ENCODE data around the gene ZC3H11A. TPM values are rescaled to one million over a fixed set of nuclear protein-coding genes. Genes with fewer than 3 reads are reported as not detected.
"Not testable (repeated sequence)": the region's sequence is repeated elsewhere in the genome, so short reads cannot be mapped to it uniquely, and the experiment has no call there.

ZC3H11A gene
- total RNA-seq, 1 donor from 2014 or later, result 109 TPM

- DNase-seq (ENCODE audit: low spot score), result no peak
These were observed 13.5 kb upstream of the ZC3H11A start for GRCh38 chr1:203781962-203782361.

DNA sequence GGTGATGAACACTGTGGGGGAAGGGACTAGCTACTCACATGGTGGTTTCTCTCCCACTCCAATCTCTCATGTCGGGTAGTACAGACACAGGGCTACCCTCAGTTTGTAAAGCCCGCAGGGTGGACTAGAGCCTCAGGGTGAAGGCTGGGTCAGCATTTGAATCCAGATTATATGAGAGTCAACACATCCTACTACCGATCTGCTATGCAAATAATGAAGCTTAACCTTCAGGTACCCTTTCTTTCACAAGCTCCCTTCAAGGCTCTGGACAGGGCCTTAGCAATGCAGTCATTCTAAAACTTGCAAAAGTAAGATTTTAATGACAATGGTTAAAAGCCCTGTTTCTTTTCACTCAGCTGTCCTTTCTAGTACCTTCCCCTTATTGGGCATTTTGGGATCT lies 5.5 kb upstream of the ZC3H11A start:
- no peak for DNase-seq (ENCODE audit: low spot score)

DNA sequence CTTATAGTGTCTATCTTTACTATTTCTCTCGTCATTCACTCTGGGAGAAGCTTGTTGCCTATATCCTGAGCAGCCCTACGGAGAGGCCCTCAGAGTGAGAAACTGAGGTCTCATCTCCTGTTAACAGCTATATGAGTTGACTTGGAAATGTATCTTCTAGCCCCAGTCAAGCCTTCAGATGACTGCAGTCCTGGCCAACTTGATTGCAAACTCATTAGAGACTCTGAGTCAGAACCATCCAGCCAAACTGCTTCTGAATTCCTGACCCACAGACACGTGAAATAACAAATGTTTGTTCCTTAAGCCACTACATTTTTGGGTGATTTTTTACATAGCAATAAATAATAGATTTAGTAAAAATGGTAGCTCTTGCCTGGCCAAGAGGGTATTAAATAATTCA lies 3.9 kb upstream of the ZC3H11A start:
- DNase-seq (ENCODE audit: low spot score), result no peak

DNA sequence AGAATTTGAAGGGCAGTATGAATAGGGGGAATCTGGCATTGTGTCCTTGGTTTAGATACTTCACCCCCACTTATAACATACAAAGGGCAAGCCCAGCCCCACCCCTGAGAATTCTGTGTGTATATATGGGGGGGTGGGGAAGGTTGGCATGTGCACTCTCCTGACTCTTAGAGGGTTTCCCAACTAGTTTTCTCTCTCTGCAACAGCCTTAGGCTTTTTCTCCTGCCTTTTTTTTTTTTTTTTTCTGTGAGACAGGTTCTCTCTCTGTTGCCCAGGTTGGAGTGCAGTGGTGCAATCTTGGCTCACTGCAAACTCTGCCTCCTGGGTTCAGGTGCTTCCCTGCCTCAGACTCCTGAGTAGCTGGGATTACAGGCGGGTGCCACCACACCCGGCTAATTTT lies 2.9 kb upstream of the ZC3H11A start:
- DNase-seq (ENCODE audit: low spot score), result no peak

DNA sequence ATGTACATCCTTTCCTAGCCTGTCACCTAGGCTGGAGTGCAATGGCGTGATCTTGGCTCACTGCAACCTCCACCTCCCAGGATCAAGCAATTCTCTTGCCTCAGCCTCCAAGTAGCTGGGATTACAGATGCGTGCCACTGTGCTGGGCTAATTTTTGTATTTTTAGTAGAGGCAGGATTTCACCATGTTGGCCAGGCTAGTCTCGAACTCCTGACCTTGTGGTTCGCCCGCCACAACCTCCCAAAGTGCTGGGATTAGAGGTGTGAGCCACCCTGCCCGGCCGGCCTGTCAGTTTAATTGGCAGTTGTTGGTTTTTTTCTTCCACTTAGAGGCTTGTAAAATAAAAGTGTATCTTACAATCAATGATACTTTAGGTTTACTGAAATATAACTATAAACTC lies 1.9 kb upstream of the ZC3H11A start:
- not testable (repeated sequence) for DNase-seq (ENCODE audit: low spot score)

GRCh38 chr1:203794764-203795440 lies 521 bp upstream of the ZC3H11A start:
- no peak for DNase-seq (ENCODE audit: low spot score)

- DNase-seq (ENCODE audit: low spot score), result peak; percentile 66
These were observed 798 bp downstream of the ZC3H11A start for GRCh38 chr1:203796236-203796605.

DNA sequence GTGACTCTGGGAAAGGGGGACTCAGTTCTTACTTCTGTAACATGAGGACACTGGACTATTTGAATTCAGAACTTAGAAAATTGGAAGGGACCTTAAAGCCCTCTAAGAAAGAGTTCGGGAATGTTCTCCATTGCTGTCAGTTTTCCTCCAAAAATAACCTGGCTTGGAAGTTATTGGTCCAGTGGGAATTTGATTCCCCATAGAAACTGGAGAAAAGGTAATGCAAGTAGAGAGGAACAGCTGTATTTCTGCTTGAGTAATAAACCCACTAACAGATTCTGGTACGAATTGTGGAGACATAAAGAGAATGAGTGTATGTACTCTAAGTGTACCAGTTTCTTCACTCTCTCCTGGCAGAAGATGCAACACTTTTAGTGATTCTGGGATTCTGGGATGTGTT lies 1.8 kb downstream of the ZC3H11A start:
- no peak for DNase-seq (ENCODE audit: low spot score)

- peak; percentile 37 for DNase-seq (ENCODE audit: low spot score)
These were observed 2.7 kb downstream of the ZC3H11A start for GRCh38 chr1:203797948-203798655.

DNA sequence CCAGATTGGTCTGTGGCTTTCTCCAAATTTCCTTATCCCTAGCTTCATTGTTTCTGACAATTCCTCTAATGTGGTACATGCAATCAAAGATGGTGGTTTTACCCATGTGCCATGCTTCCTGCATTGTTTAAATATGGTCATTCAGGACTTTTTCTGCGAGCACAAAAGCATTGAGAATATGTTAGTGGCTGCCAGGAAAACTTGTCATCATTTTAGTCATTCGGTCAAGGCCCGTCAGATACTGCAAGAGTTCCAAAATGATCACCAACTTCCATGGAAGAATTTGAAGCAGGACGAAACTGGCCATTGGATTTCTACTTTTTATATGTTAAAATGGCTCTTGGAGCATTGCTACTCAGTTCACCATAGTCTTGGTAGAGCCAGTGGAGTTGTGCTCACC lies 3.7 kb downstream of the ZC3H11A start:
- no peak for DNase-seq (ENCODE audit: low spot score)

DNA sequence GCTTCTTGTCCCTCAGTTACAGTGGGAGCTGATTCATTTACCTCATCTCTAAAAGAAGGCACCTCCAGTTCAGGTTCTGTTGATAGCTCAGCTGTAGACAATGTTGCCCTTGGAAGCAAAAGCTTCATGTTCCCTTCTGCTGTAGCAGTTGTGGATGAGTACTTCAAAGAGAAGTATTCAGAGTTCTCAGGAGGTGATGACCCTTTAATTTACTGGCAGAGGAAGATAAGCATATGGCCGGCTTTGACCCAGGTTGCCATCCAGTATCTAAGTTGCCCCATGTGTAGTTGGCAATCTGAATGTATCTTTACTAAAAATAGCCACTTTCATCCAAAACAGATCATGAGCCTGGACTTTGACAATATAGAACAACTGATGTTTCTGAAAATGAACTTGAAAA lies 4.5 kb downstream of the ZC3H11A start:
- DNase-seq (ENCODE audit: low spot score), result no peak

DNA sequence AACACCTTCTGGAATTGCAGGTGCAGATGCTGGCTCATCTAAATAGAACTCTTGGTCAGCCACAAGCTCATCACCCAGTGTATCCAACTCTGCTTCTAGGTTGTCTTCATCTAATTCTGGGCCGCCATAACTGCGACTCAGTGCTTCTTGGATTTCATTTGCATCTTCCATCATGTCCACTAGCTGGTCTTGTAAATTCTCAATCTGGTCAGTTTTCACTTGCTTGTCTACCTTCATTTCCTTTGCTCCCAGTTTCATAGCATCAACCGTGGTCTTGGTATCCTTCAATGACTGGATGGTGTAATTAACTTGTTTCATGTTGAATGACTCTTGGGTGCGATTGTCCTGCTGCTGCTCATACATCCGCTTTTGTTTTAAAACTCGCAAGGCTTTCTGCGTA lies 10.3 kb downstream of the ZC3H11A start:
- DNase-seq (ENCODE audit: low spot score), result no peak

GRCh38 chr1:203807196-203807595 lies 11.8 kb downstream of the ZC3H11A start:
- DNase-seq (ENCODE audit: low spot score), result peak; percentile 65

GRCh38 chr1:203813581-203814341 lies 18.3 kb downstream of the ZC3H11A start:
- DNase-seq (ENCODE audit: low spot score), result no peak

DNA sequence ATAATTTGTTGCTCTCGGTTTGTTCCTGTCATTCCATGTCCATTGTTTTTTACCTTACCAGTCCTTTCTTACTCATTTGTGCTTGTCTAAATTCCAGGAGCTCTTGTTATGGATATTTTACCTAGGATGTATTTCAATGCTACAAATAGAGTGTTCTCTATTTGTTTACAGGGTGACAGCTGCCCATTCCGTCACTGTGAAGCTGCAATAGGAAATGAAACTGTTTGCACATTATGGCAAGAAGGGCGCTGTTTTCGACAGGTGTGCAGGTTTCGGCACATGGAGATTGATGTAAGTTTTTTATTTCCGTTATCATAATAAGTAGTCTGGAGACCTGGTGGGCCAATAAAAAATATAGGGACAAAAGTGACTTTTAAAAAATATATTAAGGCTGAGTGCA lies 23.0 kb downstream of the ZC3H11A start:
- DNase-seq (ENCODE audit: low spot score), result no peak

- DNase-seq (ENCODE audit: low spot score), result no peak
These were observed 27.9 kb downstream of the ZC3H11A start for GRCh38 chr1:203823306-203823705.

DNA sequence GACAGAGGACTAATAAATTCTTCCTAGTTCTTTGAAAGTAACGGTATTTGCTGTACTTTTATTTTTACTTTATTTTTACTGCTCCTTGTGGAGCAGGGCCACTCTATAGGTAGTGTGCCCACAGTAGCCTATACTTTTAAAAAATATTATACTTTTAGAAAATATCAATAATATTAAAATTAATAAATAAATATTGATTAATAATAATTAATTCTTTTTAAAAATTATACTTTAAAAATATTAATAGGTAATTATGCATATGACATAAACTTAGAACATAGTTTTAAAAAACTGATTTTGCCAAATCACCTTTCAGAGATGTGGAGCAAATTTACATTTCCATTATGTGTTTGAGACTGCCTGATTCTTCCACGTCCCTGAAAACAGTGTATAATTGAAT lies 30.8 kb downstream of the ZC3H11A start:
- DNase-seq (ENCODE audit: low spot score), result no peak

DNA sequence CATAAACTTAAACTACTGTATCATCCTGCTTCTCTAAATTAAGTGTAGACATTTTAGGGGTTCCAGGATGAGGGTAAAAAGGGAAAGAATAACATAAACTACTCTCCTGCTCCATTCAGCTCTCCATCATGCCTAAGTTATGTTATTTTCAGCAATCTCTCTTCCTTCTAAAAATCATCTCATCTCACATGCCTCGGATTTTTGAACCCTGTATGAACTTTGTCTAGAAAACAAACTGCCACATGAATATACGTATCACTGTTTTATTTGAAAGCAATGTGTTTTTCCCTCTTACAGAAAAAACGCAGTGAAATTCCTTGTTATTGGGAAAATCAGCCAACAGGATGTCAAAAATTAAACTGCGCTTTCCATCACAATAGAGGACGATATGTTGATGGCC lies 32.6 kb downstream of the ZC3H11A start:
- no peak for DNase-seq (ENCODE audit: low spot score)

DNA sequence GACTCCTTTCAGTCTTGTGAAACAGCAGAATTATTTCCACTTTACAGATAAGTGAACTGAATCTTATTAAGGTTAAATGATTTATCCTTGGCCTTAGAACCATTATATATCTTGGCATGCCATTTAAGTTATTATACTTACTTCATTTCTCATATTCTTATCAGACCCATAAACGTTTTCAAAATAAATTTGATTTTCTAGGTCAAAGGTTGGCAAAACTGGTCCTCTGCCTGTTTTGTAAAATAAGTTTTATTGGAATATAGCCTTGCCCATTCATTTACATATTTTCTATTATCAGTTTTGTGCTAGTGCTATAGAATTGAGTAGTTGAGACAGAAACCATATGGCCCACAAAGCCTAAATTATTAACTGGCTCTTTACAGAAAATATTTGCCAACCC lies 33.1 kb downstream of the ZC3H11A start:
- DNase-seq (ENCODE audit: low spot score), result no peak

DNA sequence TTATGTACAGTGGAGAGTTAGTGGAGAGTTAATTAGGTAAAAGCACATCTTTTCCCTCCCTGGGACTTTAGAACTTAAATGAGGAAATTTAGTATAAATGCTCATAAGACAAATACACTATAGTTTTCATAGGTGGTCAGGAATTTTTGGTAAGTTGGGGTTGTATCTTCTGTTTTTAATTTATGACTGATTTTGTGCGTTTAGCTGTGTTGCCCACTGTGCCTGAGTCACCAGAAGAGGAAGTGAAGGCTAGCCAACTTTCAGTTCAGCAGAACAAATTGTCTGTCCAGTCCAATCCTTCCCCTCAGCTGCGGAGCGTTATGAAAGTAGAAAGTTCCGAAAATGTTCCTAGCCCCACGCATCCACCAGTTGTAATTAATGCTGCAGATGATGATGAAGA lies 33.8 kb downstream of the ZC3H11A start:
- DNase-seq (ENCODE audit: low spot score), result not testable (repeated sequence)

- no peak for DNase-seq (ENCODE audit: low spot score)
These were observed 40.1 kb downstream of the ZC3H11A start for GRCh38 chr1:203835476-203835875.

DNA sequence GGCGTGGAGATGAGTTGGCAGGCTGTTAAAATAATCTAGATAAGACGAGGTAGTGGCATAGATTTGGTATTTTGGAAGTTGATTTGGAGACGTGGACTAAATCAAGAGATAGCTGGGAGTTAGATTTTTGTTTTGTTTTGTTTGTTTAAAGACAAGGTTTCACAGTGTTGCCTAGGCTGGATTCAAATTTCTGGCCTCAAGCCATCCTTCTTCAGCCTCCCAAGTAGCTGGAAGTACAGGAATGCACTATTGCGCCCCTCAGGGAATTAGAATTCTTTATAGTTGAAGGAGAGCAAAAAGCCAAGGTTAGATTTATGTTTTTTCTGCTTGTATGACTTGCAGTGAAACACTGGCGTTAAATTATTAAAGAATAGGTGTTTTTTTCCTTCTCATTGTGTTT lies 43.7 kb downstream of the ZC3H11A start:
- peak; percentile 43 for DNase-seq (ENCODE audit: low spot score)
